IMR-90 (cell line): ENCODE measurements around the gene PSEN1.

Experiments used
- CEBPB ChIP-seq: IDR thresholded peaks from 2 replicates; pipeline ENCODE4 v1.6.1; 2012; ENCODE audit warnings: low read depth, low read length, improper control_type of control experiment
- CHD1 ChIP-seq: IDR thresholded peaks from 2 replicates; pipeline ENCODE4 v1.6.1; 2012; ENCODE audit warnings: low read depth, low read length, improper control_type of control experiment
- FOS ChIP-seq: fragments of 150-350 bp; IDR thresholded peaks from 2 replicates; pipeline ENCODE4 v1.6.1; 2016; ENCODE audit warnings: low read depth, low read length
- MAFK ChIP-seq: IDR thresholded peaks from 2 replicates; pipeline ENCODE4 v1.6.1; 2012; ENCODE audit warnings: low read depth, low read length, improper control_type of control experiment
- MAZ ChIP-seq: IDR thresholded peaks from 2 replicates; pipeline ENCODE4 v1.6.1; 2012; ENCODE audit warnings: low read depth, mild to moderate bottlenecking, low read length, improper control_type of control experiment, moderate library complexity, borderline replicate concordance
- MXI1 ChIP-seq: IDR thresholded peaks from 2 replicates; pipeline ENCODE4 v1.6.1; 2012; ENCODE audit warnings: low read depth, mild to moderate bottlenecking, low read length, moderate library complexity, borderline replicate concordance
- NFE2L2 ChIP-seq: fragments of 150-350 bp; IDR thresholded peaks from 2 replicates; pipeline ENCODE4 v1.6.1; 2016; ENCODE audit warnings: low read depth, mild to moderate bottlenecking, low read length
- POLR2A ChIP-seq: IDR thresholded peaks from 2 replicates; pipeline ENCODE4 v1.6.1; 2012; ENCODE audit warnings: mild to moderate bottlenecking, low read depth, low read length
- RCOR1 ChIP-seq: IDR thresholded peaks from 2 replicates; pipeline ENCODE4 v1.6.1; 2012; ENCODE audit warnings: mild to moderate bottlenecking, low read length, improper control_type of control experiment; ENCODE audit not compliant: insufficient replicate concordance
- RFX5 ChIP-seq: IDR thresholded peaks from 2 replicates; pipeline ENCODE4 v1.8.0; 2012; ENCODE audit warnings: low read depth, mild to moderate bottlenecking, low read length, moderate library complexity
- SMC3 ChIP-seq: fragments of 150-350 bp; IDR thresholded peaks from 2 replicates; pipeline ENCODE4 v1.6.1; 2016; ENCODE audit warnings: low read depth, mild to moderate bottlenecking, antibody characterized with exemption, low read length, moderate library complexity
- TF ChIP-seq, protein P1 (sequence below): conservative IDR thresholded peaks from 2 replicates; pipeline ENCODE4 v1.5.1; 2012; ENCODE audit warnings: mild to moderate bottlenecking, low read depth, low read length, improper control_type of control experiment
- TF ChIP-seq, protein P2 (sequence below): fragments of 150-350 bp; IDR thresholded peaks from 2 replicates; pipeline ENCODE4 v1.6.1; 2016; ENCODE audit warnings: low read depth, mild to moderate bottlenecking, low read length, moderate library complexity, borderline replicate concordance

DNA sequence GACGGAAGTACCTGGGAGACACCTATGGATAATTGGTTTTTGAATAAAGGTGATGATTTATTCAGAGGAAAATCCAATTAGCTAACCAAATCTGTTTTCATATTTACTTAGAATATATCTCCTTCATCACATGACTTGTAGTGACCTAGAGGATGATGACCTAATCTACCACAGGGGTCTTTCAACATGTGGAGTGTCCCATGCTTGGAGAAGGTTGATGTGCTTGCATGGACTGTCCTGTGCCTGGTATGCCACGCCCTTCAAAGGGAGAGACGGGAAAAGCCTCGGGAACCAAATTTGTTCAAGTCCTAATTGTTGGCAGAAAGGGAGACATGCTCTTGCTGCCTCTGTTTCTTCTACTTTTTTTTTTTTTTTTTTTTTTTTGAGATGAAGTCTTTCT is 89.2 kb downstream of the PSEN1 start:
- TF ChIP-seq, protein P1, sequence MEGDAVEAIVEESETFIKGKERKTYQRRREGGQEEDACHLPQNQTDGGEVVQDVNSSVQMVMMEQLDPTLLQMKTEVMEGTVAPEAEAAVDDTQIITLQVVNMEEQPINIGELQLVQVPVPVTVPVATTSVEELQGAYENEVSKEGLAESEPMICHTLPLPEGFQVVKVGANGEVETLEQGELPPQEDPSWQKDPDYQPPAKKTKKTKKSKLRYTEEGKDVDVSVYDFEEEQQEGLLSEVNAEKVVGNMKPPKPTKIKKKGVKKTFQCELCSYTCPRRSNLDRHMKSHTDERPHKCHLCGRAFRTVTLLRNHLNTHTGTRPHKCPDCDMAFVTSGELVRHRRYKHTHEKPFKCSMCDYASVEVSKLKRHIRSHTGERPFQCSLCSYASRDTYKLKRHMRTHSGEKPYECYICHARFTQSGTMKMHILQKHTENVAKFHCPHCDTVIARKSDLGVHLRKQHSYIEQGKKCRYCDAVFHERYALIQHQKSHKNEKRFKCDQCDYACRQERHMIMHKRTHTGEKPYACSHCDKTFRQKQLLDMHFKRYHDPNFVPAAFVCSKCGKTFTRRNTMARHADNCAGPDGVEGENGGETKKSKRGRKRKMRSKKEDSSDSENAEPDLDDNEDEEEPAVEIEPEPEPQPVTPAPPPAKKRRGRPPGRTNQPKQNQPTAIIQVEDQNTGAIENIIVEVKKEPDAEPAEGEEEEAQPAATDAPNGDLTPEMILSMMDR, result no peak
- TF ChIP-seq CHD1 (no peak), POLR2A (no peak), CEBPB (no peak), MAZ (no peak), MXI1 (no peak), RFX5 (no peak), MAFK (no peak), FOS (no peak), RCOR1 (no peak), SMC3 (no peak), NFE2L2 (no peak)
- TF ChIP-seq, protein P2, sequence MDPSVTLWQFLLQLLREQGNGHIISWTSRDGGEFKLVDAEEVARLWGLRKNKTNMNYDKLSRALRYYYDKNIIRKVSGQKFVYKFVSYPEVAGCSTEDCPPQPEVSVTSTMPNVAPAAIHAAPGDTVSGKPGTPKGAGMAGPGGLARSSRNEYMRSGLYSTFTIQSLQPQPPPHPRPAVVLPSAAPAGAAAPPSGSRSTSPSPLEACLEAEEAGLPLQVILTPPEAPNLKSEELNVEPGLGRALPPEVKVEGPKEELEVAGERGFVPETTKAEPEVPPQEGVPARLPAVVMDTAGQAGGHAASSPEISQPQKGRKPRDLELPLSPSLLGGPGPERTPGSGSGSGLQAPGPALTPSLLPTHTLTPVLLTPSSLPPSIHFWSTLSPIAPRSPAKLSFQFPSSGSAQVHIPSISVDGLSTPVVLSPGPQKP, result no peak
